HG02970 (cell line): ENCODE measurements around the gene USH1C.

Source experiments
- ATAC-seq: cut with Tn5 transposase; IDR thresholded peaks from one replicate; pipeline ENCODE4 v1.9.1; 2021; ENCODE audit warnings: mild to moderate bottlenecking, moderate library complexity, moderate number of reproducible peaks; ENCODE audit not compliant: unreplicated experiment, low FRiP score

The USH1C gene

GRCh38 chr11:17544181-17544622, at the start of gene USH1C:
Gene USH1C (minus strand): TSS chr11:17544416. CDS start chr11:17544307, 109 bp downstream.
- no peak for ATAC-seq

- no peak for ATAC-seq
Observed at GRCh38 chr11:17593466-17594245, 49.4 kb upstream of the USH1C start.

- ATAC-seq = no peak
Observed at GRCh38 chr11:17591293-17591692, 47.1 kb upstream of the USH1C start.

GRCh38 chr11:17590463-17590862, 46.2 kb upstream of the USH1C start:
- ATAC-seq = no peak

GRCh38 chr11:17588721-17589120, 44.5 kb upstream of the USH1C start:
- no peak for ATAC-seq

GRCh38 chr11:17588166-17588565, 44.0 kb upstream of the USH1C start:
- ATAC-seq = no peak

- ATAC-seq = no peak
Observed at GRCh38 chr11:17585911-17586695, 41.9 kb upstream of the USH1C start.

- ATAC-seq = no peak
Observed at GRCh38 chr11:17581732-17582053, 37.5 kb upstream of the USH1C start.

GRCh38 chr11:17581036-17581731, 37.0 kb upstream of the USH1C start:
- ATAC-seq = no peak

- ATAC-seq = no peak
Observed at GRCh38 chr11:17580271-17580670, 36.1 kb upstream of the USH1C start.

- no peak for ATAC-seq
Observed at GRCh38 chr11:17579451-17579850, 35.2 kb upstream of the USH1C start.

- ATAC-seq = no peak
Observed at GRCh38 chr11:17578958-17579357, 34.7 kb upstream of the USH1C start.

- ATAC-seq = no peak
Observed at GRCh38 chr11:17578296-17578695, 34.1 kb upstream of the USH1C start.

GRCh38 chr11:17575431-17576425, 31.5 kb upstream of the USH1C start:
- ATAC-seq = no peak

GRCh38 chr11:17574141-17575091, 30.2 kb upstream of the USH1C start:
- no peak for ATAC-seq

GRCh38 chr11:17573526-17573925, 29.3 kb upstream of the USH1C start:
- no peak for ATAC-seq

GRCh38 chr11:17572791-17573460, 28.7 kb upstream of the USH1C start:
- no peak for ATAC-seq

GRCh38 chr11:17572359-17572690, 28.1 kb upstream of the USH1C start:
- no peak for ATAC-seq
